NCI-H1092 (cell line): ENCODE results near the gene CFAP57.

Source experiments
- DNase-seq: peaks from one replicate; lab custom pipeline; 2025; lab: John Stamatoyannopoulos, UW

Gene CFAP57

DNA sequence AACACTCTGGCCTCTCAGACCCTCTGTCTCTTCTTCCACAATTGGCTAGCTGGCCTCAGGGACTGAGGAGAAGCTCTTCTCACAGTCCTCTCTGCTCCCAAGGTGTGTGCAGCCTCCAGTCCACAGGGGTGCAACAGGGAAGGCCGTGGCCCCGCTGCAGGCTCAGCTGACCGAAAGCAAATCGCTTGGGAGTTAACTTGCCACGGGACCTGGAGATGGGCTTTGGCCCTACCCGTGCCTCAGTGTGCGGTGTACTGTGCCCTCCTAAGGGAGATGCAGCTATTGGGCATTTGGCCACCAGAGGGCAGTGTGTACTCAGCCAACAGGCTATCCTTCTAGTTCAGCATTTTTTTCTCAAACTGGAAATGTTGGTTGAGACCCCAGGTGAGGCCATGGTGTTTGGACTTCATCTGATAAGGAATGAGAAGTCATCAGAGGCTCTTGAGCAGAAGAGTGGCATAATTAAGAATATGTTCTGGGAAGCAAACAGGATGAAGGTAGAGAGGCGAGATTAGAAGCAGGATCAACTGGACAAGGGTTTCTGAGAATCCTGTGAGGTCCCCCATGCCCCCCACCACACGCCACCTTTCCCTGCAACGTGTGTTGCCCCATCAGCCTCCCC is 55.1 kb downstream of the CFAP57 start:
- peak; percentile 78 for DNase-seq

DNA sequence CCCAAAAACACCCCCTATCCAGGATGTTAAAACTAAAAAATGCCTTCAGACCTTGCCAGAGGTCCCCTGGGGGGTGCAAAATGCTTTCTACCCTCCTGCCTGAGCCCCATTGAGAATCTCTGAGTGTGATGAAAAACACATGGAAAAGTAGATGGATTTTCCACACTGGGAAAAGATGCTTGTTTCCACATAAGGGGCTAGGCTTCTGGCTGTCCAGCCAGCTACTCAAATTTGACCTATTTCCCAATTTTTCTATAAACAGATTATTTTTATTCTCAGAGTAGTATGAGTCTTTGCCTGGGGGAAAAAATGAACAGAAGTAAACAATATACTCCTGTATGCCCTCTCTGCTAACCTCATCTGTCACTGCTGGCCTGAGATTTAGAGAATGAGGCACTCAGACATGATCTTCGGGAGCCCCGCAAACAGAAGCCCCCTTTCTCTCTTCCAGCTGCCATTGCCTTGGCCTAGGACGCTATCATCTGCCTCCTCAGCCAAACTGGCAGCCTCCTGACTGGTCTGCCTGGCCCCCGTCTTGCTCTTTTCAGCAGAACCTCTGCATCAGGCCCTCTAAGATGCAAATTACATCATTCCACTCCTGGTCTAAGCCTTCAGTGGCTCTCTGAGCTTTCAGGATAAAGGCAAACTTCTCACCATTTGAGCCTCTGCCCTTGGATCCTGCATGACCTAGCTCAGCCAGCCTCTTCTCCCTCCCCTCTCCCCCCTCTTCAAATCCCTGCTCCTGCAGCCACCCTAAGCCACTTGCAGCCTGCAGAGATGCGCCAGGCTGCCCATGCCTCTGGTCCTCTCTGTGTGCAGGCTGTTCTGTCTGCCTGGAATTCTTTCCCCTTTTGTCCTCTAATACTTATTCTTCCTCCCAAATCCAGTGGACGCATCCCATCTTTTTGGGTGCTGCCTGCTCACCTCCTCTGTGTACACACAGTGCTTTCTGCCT is 58.0 kb downstream of the CFAP57 start:
- DNase-seq: no peak

DNA sequence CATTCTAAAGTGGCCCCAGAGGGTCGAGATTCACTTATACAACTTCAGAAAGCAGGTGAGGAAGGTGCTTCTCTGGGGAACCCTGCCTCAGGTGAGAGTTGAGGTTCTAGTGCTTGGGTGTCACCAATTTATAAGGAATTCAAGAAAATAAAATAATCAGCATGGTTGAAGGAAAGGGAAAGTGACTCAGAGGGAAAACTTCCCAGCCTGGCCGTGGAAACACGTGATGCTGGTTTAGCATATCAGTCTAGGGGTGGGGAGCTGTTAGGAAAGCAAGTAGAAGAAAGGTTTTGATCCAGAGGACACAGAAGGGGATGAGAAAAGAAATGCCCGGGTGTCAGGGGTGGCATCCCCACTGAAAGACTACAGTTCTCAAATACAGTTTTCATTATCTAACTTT is 59.9 kb downstream of the CFAP57 start:
- no peak for DNase-seq

DNA sequence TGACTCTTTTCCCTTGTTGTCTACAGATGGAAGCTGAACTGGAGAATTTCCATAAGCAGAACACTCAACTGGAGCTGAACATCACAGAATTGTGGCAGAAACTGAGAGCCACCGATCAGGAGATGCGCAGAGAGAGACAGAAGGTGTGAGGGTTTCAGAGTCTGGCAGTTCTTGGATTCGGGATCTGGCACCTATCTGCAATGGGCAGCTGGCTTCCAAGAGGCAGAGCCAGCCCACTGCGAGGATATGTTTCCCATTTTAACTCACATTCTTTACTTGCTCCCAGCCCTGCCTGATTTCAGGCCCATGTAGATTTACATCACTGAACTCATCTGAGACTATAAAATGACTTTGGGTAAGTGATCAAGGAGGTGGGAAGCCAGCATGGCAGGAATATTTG is 60.4 kb downstream of the CFAP57 start:
- no peak for DNase-seq

DNA sequence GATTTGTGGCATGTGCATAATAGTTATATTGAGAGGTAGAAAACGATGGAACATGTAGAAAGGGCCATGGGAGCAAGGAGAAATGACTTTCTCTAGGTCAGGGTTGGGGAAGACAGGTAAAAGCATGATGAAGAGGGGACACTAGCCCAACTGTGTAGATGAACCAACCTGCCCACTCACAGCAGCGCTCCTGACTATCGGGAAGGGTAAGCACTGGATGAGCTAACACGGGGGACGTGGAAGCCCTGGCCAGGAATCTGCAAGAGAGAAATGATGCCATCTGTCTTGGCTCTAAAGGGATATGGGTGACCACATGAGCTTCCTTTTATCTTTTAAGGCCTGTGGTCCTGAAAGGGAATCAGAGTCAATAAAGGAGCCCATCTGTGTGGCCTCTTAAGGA is 61.5 kb downstream of the CFAP57 start:
- DNase-seq: no peak

DNA sequence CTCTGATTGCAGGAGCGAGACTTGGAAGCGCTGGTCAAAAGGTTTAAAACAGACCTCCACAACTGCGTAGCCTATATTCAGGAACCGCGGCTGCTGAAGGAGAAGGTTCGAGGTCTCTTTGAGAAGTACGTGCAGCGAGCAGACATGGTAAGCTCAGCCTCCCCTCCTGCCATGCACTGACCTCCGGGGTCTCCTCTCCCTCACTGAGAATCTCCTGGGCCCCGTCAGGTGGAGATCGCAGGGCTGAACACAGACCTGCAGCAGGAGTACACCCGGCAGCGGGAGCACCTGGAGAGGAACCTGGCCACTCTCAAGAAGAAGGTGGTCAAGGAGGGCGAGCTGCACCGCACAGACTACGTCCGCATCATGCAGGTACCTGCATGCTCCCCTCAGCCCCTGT is 62.1 kb downstream of the CFAP57 start:
- DNase-seq: no peak

DNA sequence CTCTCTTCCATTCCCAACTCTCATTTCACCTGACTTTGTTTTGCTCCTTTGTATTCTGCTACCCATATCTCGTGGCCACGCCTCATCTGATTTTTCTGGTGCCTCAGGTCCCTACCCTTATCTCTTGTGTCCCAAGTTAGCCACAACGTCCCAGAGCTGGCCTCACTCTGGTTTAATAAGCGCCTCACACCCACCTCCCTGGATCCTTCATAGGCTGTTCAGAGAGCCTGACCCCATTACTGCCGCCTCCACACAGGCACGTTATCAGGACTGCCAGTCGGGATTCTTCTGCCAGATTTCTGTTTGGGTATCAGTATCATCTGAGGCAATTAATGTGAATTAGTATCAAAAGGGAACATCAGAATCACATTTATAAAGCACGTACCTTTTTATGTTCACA is 62.9 kb downstream of the CFAP57 start:
- no peak for DNase-seq

DNA sequence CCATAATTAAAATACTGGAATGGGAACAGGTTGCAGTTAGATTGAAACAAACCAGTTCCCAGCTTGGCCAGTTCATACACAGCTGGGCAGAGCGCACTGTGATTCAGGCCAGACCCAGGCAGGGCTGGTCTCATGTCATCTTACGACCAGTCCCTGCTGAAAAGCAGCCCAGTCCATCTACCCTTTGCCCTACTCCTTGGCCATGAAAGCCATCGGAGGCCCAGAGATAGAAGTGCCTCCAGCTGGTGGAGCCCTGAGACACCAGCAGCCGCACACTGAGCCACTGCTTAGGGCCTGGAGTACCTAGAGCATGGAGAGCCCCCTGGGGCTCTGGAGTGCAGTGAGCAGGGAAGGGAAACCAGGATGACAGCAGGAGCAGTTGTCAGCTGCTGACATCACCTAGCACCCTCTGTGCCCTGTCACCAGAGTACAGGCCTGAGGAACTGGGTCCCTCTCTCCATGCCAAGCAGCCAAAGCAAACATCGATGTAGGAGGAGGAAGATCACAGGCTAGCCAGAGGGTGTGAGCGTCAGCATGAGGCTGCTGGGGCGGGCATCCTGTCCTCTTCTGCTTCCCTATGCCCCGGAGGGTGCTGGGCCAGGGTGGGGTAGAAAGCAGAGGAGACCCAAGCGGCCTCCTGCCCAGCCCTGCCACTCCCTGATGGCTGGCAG is 63.5 kb downstream of the CFAP57 start:
- DNase-seq: no peak

DNA sequence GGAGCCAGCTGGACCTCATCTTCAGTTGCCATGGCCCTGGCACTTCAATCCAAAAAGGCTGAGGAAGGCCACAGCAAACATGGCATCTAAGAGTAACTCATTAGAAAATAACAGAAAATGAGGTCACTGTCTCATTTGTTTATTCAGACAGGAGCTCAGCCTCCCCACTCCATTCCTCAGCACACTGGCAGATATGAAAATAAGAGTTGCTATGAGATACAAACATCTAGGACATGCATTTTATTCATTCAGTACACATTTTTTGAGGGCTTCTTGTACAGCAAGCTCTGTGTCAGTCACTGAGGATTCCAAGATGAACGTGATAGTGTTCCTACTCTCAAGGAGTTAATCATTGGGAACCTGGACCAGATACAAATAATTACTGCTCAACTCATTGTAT is 65.0 kb downstream of the CFAP57 start:
- DNase-seq: no peak

DNA sequence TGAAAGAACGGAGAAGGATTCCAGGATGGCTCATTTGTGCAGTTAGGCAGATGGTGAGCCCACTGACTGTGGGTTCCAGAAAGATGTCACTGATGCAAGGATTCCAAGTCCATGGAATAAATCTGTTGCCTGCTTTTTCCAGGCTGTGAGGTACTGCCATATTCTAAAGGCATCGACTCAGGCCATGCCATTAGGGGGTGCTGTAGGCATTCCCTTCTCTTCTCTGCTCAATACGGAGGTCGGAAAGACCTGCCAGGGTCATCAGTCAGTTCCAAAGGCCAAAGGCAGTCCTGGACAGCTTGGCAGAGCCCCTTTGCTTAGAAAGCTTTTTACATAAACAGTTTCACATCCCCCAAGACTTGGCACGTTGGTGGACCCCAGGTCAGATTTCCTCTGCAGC is 66.0 kb downstream of the CFAP57 start:
- DNase-seq: peak; percentile 60

DNA sequence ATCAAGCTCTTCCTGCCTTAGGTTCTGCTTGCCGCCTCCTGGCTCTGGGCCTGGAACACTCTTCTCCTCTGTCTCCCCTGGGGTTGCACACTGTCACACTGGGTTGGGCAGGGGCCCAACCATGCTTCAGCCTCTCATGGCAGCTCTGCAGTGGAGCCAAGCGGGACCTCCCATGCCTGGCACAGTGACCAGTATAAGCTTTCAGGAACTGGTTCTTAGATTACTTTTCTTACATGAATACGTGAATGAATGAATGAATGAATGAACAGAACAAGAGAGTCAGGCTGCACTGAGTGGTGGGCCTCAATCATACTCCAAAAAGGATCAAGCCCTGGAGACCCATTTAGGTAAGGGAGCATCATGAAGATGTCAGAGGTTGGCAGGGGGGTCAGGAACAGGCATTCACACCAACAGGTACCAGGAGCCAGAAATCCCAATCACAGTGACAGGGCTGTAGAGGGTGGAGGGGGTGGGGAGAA is 66.9 kb downstream of the CFAP57 start:
- DNase-seq: no peak

DNA sequence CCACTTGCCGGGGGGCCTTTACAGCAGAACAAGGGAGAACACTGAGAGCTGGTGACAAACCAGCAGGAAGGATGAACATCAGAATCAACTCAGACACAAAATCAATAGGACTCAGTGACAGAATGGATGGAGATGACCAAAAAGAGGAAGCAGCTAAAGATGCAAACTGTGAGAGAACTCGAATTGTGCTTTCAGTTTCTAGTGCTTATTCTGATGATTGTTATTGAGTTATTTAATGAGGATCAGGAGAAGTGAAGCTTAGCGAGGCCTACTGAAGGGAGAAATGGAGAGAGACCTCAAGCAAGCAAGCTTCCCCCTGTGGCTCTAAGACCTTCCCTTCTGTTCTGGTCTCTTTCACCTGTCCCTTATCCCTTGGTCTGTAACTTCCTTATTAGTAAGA is 67.4 kb downstream of the CFAP57 start:
- DNase-seq: no peak

DNA sequence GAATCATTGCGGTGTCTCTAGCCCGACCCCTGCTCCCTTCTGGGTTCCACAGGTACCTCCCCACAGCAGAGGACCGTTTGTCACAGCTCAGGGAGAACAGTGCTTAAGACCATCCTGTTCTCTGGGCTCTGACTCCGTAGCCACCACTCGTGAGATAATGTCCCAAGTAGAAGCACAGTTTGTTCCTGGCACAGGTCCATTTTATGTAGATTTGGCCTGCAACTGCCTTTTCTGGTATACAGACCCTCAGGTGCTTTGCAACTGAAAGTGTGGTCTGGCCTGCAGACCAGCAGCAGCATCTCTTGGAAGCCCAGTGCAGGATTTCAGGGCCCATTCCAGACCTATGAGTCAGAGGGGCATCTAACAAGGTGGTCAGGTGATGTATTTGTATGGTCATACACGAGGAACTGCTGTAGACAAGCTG is 69.3 kb downstream of the CFAP57 start:
- no peak for DNase-seq

DNA sequence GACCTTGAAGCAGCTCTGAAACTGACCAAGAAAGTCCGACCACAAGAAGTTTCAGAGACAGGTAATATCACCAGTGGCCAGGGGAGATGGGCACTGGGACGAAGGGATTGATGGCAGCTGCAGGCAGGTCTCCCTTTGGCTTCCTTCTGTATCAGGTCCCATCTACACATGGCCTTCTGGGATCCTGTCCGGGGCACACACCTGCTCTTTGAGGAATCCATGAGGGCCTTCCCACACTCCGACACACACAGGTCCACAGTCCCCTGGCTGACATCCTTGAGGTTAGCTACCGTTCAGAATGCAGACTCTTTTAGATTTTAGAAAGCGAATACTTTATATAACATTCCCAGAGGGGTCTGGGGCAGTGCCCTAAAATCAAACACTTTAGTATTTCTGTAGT is 71.2 kb downstream of the CFAP57 start:
- DNase-seq: no peak

DNA sequence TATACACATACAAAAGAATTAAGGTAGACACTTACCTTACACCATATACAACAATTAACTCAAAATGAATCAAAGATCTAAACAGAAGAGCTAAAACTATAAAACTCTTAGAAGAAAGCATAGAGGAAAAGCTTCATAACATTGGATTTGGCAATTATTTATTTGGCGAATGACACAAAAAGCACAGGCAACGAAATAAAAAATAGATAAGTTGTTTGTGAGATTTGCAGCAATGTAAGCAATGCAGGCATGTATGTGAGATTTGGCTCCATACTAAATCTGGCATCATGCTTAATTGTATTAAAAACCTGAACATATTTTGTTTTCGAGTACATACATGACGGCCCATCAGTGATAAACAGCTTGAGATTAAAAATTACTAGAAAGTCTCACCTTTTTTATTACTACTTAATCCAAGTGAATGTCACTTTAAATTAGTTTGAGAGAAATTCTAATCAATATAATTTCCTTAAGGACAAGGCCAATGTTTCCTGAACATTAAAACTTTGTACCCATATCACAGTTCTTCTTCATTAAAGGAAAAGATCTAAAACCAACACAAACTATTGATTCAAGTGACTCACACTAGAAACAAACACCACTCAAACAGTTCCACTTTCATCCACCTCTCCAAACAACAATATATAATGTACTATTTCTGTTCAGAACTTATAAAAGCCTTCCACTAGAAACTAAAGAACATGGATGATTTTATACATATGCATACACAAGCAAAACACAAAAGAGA is 74.5 kb downstream of the CFAP57 start:
- DNase-seq: no peak

DNA sequence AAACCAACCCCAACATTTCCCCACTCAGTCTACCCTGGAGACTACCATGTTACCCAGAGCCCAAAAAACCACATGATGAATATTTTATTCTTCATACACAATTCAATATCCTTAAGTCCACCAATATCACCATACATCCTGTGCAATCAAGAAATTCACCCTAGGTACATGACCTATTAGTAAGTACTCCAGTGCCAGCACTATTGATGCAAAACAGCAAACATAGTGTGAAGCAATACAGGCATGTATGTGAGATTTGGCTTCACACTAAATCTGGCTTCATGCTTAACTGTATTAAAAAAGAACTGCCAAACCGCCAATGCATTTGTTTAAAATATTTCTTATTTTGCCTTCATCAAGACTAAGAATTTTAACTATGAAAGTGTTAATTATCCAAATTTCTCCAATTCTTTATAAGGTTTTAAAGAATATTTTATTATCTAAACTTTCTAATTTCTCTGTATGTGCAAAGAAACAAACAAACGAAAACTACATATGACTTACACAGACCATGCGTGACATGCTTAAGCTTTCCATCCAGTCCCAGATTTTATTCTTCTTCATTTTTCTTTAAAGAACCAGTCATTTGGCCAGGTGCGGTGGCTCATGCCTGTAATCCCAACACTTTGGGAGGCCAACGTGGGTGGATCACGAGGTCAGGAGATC is 75.3 kb downstream of the CFAP57 start:
- no peak for DNase-seq

DNA sequence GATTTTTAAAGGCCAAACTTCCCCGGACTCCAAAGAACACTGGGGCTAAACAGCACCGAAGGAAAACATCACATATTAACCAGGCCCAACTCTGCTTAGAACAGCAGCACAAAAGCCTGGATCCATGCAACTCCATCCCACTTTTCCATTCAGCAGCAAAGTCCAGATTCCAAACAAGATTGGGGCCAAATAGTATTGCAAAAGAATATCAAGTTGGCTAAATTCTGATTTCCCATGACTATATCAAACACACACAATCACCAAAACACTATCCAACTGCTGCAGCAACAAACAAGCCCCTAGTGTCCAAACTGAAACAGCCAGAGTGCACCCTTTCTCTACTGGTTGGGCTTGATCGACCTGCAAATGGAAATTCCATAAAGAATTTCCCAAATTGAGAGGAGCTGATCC is 78.2 kb downstream of the CFAP57 start:
- no peak for DNase-seq

DNA sequence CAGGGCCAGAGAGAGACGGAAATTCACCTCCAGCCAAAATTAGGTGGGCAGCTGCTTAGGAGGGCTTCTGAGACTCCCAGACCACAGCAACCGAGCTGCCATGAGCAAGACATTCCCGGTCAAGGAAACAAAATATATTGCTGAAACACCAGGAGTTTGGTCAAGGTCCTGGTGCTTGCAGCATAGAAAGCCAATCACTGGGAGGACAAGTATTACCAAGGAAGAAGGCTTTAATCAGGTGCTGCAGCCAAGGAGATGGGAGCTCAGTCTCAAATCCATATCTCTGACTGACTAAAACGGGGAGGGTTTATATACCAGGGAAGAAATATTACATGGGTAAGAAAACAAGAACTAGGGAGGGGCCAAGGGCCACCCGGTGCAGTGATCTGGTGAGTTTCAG is 78.9 kb downstream of the CFAP57 start:
- no peak for DNase-seq

DNA sequence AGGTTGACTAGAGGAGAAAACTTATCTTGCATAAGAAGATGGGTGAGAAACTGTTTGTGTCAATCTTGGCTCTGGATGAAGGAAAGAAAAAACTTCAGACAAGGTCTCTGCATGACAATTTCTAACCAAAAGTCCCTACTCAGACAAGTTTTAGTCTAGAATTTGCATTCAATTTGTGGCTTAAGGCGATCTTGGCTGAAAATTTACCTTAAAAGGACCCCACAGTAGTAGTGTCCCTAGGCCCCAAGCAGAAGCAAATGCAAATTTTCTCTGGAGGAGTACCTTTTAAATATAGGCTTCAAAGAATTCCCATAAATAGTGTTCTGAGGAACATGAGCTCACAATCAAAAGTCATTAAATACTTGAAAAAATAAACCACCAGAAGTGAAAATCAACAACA is 80.1 kb downstream of the CFAP57 start:
- no peak for DNase-seq

DNA sequence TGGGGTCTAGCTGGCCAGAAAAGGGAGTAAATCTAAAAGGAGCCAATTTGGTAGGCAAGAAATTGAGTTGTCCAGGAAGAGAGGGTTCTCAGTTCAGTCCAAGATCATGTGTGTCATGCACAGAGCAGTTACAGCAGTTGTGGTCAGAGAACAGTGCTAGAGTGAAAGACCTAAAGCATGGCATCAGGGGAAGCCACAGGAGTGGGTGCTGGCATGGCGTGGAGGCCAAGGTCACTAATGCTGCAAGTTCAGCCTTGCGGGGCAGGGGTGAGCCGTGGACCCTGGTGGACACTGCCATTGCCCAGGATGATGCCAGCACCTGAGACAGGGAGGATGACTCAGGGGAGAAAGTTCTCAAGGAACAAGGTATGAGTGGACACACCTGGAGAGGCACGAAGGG is 81.0 kb downstream of the CFAP57 start:
- no peak for DNase-seq

DNA sequence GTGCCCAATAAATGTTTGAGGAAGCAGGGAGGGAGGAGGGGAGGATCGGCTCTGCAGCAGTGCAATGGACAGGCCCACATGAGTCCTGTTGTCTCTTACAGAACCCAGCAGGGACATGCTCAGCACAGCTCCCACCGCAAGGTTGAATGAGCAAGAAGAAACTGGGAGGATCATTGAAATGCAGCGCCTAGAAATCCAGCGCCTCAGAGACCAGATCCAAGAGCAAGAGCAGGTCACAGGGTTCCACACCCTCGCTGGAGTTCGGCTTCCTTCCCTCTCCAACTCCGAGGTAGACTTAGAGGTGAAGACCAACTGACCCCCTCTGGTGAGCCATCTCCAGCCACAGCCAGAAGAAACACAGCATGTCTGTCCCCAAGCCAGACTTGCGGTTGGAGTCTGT is 81.7 kb downstream of the CFAP57 start:
- no peak for DNase-seq
